ENCODE data around the gene GLYATL3. TPM values are rescaled to one million over a fixed set of nuclear protein-coding genes. Genes with fewer than 3 reads are reported as not detected.

Gene GLYATL3
- total RNA-seq, 2 experiments from 2014 or later, result not detected

DNA sequence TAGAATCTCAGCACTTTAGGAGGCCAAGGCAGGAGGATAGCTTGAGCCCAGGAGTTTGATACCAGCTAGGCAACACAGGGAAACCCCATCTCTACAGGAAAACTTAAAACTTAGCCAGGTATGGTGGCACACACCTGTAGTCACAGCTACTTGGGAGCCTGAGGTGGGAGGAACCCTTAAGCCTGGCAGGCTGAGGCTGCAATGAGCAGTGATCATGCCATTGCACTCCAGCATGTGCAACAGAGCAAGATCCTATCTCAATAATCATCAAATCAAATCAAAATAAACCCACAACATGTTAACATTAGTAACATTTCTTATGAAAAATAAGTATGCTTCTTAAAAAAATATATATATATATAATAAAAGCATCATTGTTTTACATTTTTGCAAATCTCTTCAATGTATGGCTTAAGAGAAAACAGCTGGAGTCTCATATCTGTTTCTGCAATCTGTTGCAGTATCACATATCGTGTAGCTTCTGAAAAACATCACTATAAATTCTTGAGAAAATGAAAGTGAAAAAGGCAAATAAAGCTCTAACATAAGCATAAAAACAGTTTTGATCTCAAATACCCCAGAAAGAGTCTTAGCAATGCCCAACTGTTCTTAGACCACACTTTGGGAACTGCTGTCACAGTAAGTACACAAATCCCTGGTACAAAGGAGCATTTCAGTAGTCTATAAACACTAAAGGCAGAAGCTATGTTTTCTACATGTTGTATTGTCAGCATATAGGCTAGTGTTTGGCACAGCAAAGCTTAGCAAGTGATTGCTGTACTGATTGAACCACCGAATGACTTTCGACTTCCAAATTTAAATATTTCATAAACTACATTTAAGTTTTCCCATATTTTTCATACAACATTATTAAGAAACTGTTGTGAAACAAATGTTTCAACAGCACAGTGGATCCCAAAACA is 44.7 kb upstream of the GLYATL3 start:
- no peak for DNase-seq (ENCODE audit: low spot score)
- peaks cover 4% of the 10 kb centered on the region for H3K4me1 ChIP-seq (ENCODE audit: insufficient read depth, low read length, poor library complexity, severe bottlenecking)
- no peak overlapping the region for H3K27ac ChIP-seq (ENCODE audit: low read depth, low read length, poor library complexity, severe bottlenecking)
- POLR2A ChIA-PET, result interaction anchor here (0.7 kb wide), 2 partner anchors 14 to 24 kb away, joined by 3 to 4 read pairs; no protein-coding TSS in a partner anchor
- H3K4me3 ChIP-seq (ENCODE audit: low read depth, low read length, poor library complexity, severe bottlenecking), result no peak overlapping the region
- no TSS peak for BruUV-seq (replicated peaks)
- no peak overlapping the region for H2AFZ ChIP-seq (ENCODE audit: low read length)
- no peaks in the 10 kb centered on the region for H3K9me3 ChIP-seq (ENCODE audit: low read length)
- H3K36me3 ChIP-seq (ENCODE audit: insufficient read depth, low read length), result peaks cover 29% of the 10 kb centered on the region
- peaks cover under 1% of the 10 kb centered on the region; the same call in 1 of the 2 replicates for H3K79me2 ChIP-seq (ENCODE audit: insufficient read depth, low read depth, low read length)
- CTCF ChIA-PET (ENCODE audit: unreplicated experiment), result no interaction called here
- H3K9me2 ChIP-seq (ENCODE audit: insufficient read depth, low read length), result no peaks in the 10 kb centered on the region
- intact Hi-C loops (cut with micrococcal nuclease; ENCODE audit: unreplicated experiment), result no loop called here
- H4K20me1 ChIP-seq (ENCODE audit: insufficient read depth, low read length), result no peaks in the 10 kb centered on the region
- no peak for TF ChIP-seq CTCF (conservative IDR thresholded peaks at IDR 0.05; ENCODE audit: low read length)
- no peak overlapping the region for H3K4me2 ChIP-seq (ENCODE audit: low read length)

- Histone ChIP-seq H4K20me1 (ENCODE audit: insufficient read depth, low read length) (no peaks in the 10 kb centered on the region), H3K36me3 (ENCODE audit: insufficient read depth, low read length) (peaks cover 22% of the 10 kb centered on the region), H2AFZ (ENCODE audit: low read length) (no peak overlapping the region), H3K4me3 (ENCODE audit: low read depth, low read length, poor library complexity, severe bottlenecking) (no peak overlapping the region), H3K9me2 (ENCODE audit: insufficient read depth, low read length) (no peaks in the 10 kb centered on the region), H3K4me1 (ENCODE audit: insufficient read depth, low read length, poor library complexity, severe bottlenecking) (peaks cover 13% of the 10 kb centered on the region), H3K27ac (ENCODE audit: low read depth, low read length, poor library complexity, severe bottlenecking) (no peak overlapping the region), H3K4me2 (ENCODE audit: low read length) (no peak overlapping the region), H3K79me2 (ENCODE audit: insufficient read depth, low read depth, low read length) (peaks cover 27% of the 10 kb centered on the region; the same call in 1 of the 2 replicates), H3K9me3 (ENCODE audit: low read length) (no peaks in the 10 kb centered on the region)
- intact Hi-C loops (cut with micrococcal nuclease; ENCODE audit: unreplicated experiment), result no loop called here
- CTCF ChIA-PET (ENCODE audit: unreplicated experiment), result no interaction called here
- POLR2A ChIA-PET, result no interaction called here
- TF ChIP-seq CTCF (conservative IDR thresholded peaks at IDR 0.05; ENCODE audit: low read length) (no peak), EZH2phosphoT487 (IDR thresholded peaks at IDR 0.05; ENCODE audit: borderline replicate concordance, low read depth, low read length) (no peak)
- BruUV-seq (replicated peaks), result no TSS peak
- no peak for DNase-seq (ENCODE audit: low spot score)
Measured at GRCh38 chr6:49457771-49458170, 42.0 kb upstream of the GLYATL3 start.

- POLR2A ChIA-PET, result interaction anchor here (0.7 to 1.4 kb wide), 3 partner anchors 11 to 14 kb away, joined by 3 to 4 read pairs (median 3); no protein-coding TSS in a partner anchor
- BruUV-seq (replicated peaks), result no TSS peak
- Histone ChIP-seq H3K27ac (ENCODE audit: low read depth, low read length, poor library complexity, severe bottlenecking) (peak overlapping the region; percentile 51), H3K4me1 (ENCODE audit: insufficient read depth, low read length, poor library complexity, severe bottlenecking) (peaks cover 35% of the 10 kb centered on the region), H3K36me3 (ENCODE audit: insufficient read depth, low read length) (peaks cover 18% of the 10 kb centered on the region), H3K9me3 (ENCODE audit: low read length) (no peaks in the 10 kb centered on the region), H3K4me3 (ENCODE audit: low read depth, low read length, poor library complexity, severe bottlenecking) (peak overlapping the region; percentile 96), H2AFZ (ENCODE audit: low read length) (peak overlapping the region; percentile 88), H3K9me2 (ENCODE audit: insufficient read depth, low read length) (no peaks in the 10 kb centered on the region), H4K20me1 (ENCODE audit: insufficient read depth, low read length) (no peaks in the 10 kb centered on the region), H3K79me2 (ENCODE audit: insufficient read depth, low read depth, low read length) (peaks cover 67% of the 10 kb centered on the region), H3K4me2 (ENCODE audit: low read length) (peak overlapping the region; percentile 99)
- TF ChIP-seq EZH2phosphoT487 (IDR thresholded peaks at IDR 0.05; ENCODE audit: borderline replicate concordance, low read depth, low read length), result no peak
- TF ChIP-seq CTCF (conservative IDR thresholded peaks at IDR 0.05; ENCODE audit: low read length), result no peak
- intact Hi-C loops (cut with micrococcal nuclease; ENCODE audit: unreplicated experiment), result no loop called here
- peak; percentile 24 for DNase-seq (ENCODE audit: low spot score)
- CTCF ChIA-PET (ENCODE audit: unreplicated experiment), result no interaction called here
Measured at GRCh38 chr6:49462071-49462470, 37.7 kb upstream of the GLYATL3 start.

All from OCI-LY7 (cell line).